Choroid plexus epithelial cell (primary cell): Measurements from ENCODE around the gene TOM1L1.

Experiments
- DNase-seq: peaks from one replicate; pipeline ENCODE4 v3.0.0-alpha.2; 2010; ENCODE audit warnings: low read depth
- H3K4me3 ChIP-seq: 2 replicates; pipeline ENCODE4 v1.5.1; 2011; ENCODE audit warnings: low read depth, mild to moderate bottlenecking, control low read depth, low read length, moderate library complexity
- CTCF ChIP-seq: conservative IDR thresholded peaks from 2 replicates; pipeline ENCODE4 v1.5.1; 2011; ENCODE audit warnings: low read depth, mild to moderate bottlenecking, control low read depth, inconsistent platforms, low read length, moderate library complexity

Gene TOM1L1

GRCh38 chr17:55002458-55002857 lies 101.8 kb downstream of the TOM1L1 start:
- no peak for DNase-seq
- TF ChIP-seq CTCF = no peak
- H3K4me3 ChIP-seq = no peak overlapping the region

- H3K4me3 ChIP-seq = no peak overlapping the region
- no peak for DNase-seq
- no peak for TF ChIP-seq CTCF
These were observed 103.8 kb downstream of the TOM1L1 start for GRCh38 chr17:55004484-55004883.

- DNase-seq = peak; percentile 64
- H3K4me3 ChIP-seq = no peak overlapping the region
- TF ChIP-seq CTCF = peak; percentile 67
These were observed 104.9 kb downstream of the TOM1L1 start for GRCh38 chr17:55005520-55005919.
